ENCODE data around the gene MEGF6. TPM values are rescaled to one million over a fixed set of nuclear protein-coding genes. Genes with fewer than 3 reads are reported as not detected.

The MEGF6 gene
- total and polyA plus RNA-seq, 2 of the 8 experiments (the other 6 are each of a cell fraction or from before 2014, with no cell fraction given): 4.1 to 14.8 TPM

DNA sequence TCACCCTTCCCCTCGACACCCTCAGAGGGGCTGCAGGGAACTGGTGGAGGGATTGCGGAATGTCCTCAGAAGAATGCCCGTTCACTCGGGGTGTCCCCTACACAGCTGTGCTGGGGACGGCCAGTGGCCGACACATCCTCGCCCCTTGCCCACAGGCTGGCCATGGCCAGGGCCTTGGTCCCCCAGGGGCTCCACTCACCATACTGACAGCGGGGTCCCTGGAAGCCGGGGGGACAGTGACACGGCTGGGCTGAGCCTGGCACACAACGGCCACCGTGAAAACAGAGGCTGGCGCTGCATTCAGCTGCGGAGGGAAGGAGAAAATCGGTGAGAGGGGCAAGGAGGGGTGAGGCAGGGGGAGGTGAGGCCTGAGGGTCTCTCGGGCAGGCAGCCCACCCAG, 31.7 kb downstream of the MEGF6 start:
- DNase-seq (ENCODE audit: low read depth in 1 of 2, low spot score in 2 of 2) (no peak), FAIRE-seq (no peak)
- H4K5ac ChIP-seq (ENCODE audit: insufficient read length, low read depth, low read length): no peak overlapping the region
- H3K18ac ChIP-seq (ENCODE audit: extremely low read depth, low read length): no peak overlapping the region
- no peak overlapping the region for H2AK5ac ChIP-seq (ENCODE audit: low read depth, low read length)
- H3K79me1 ChIP-seq (ENCODE audit: low read depth, low read length): no peaks in the 10 kb centered on the region; the same call in 1 of the 2 replicates
- no peak overlapping the region for H2BK12ac ChIP-seq (ENCODE audit: low read depth, low read length)
- H3K4me3 ChIP-seq (ENCODE audit: extremely low read depth in 1 of 4, insufficient read depth in 2 of 4, low read depth in 3 of 4, low read length in 4 of 4): no peak overlapping the region
- H3K36me3 ChIP-seq (ENCODE audit: control insufficient read depth in 2 of 4, insufficient read depth in 4 of 4, low read length in 3 of 4): no peaks in the 10 kb centered on the region
- no peak overlapping the region for H3K14ac ChIP-seq (ENCODE audit: insufficient read length)
- H3K9me3 ChIP-seq (ENCODE audit: insufficient read depth in 2 of 2, low read depth in 1 of 2, low read length in 1 of 2): peaks cover 3 to 15% of the 10 kb centered on the region in 2 experiments; a peak in 2 of 4 replicates
- no peak overlapping the region for H4K91ac ChIP-seq (replicated peaks; ENCODE audit: insufficient read length, low read length)
- H4K20me1 ChIP-seq (replicated peaks in 1 of 2; ENCODE audit: control insufficient read depth in 1 of 2, insufficient read depth in 2 of 2, low read length in 2 of 2): no peaks in the 10 kb centered on the region
- no peaks in the 10 kb centered on the region; a peak in 1 of 7 replicates for H3K4me1 ChIP-seq (replicated peaks in 1 of 4; ENCODE audit: control insufficient read depth in 3 of 4, insufficient read depth in 4 of 4, low read length in 3 of 4)
- H3K23me2 ChIP-seq (ENCODE audit: low read depth, low read length): no peaks in the 10 kb centered on the region
- no peak overlapping the region for H3K9ac ChIP-seq (replicated peaks in 1 of 4; ENCODE audit: extremely low read depth in 1 of 4, low read depth in 3 of 4, low read length in 3 of 4)
- H2BK120ac ChIP-seq (replicated peaks; ENCODE audit: low read depth, low read length): no peak overlapping the region
- no peak overlapping the region for H3K4me2 ChIP-seq (ENCODE audit: insufficient read depth in 1 of 2, low read depth in 2 of 2, low read length in 2 of 2)
- H3K79me2 ChIP-seq (ENCODE audit: control insufficient read depth in 1 of 2, insufficient read depth in 2 of 2, low read length in 2 of 2): no peaks in the 10 kb centered on the region
- H4K8ac ChIP-seq (ENCODE audit: extremely low read depth, insufficient read depth, low read length): no peak overlapping the region
- H2AFZ ChIP-seq (ENCODE audit: low read length): no peak overlapping the region
- H2BK15ac ChIP-seq (ENCODE audit: low read length): no peak overlapping the region
- H3K23ac ChIP-seq (ENCODE audit: insufficient read length): no peak overlapping the region
- H3K4ac ChIP-seq (replicated peaks; ENCODE audit: insufficient read length, low read depth, low read length): no peak overlapping the region
- H3K27me3 ChIP-seq (replicated peaks in 1 of 4; ENCODE audit: control insufficient read depth in 3 of 4, extremely low read depth in 1 of 4, insufficient read depth in 3 of 4, low read length in 3 of 4): no peaks in the 10 kb centered on the region
- POLR2A ChIA-PET (ENCODE audit: partially characterized antibody): no interaction called here
- H3K56ac ChIP-seq (replicated peaks; ENCODE audit: insufficient read length, low read depth, low read length): no peak overlapping the region
- H2BK5ac ChIP-seq (ENCODE audit: low read depth, low read length): no peak overlapping the region
- WGBS, 2 experiments (ENCODE audit: extremely low coverage in 1 of 2, insufficient coverage in 1 of 2, insufficient read length in 1 of 2, insufficient replicate concordance in 2 of 2, low coverage in 1 of 2, low lambda C conversion rate in 2 of 2, missing lambda C conversion rate in 1 of 2): 91% methylated on average over 14 of the region's 16 CpGs; no CpG with 5 or more reads in 1 of the 2 experiments
- no peak overlapping the region for H3K27ac ChIP-seq (ENCODE audit: low read depth, low read length)
- no peak overlapping the region for H2BK20ac ChIP-seq (ENCODE audit: low read length)
- CTCF ChIA-PET (ENCODE audit: partially characterized antibody): interaction anchor here (1.1 to 6.8 kb wide), 3 partner anchors 7 to 61 kb away, joined by 4 to 56 read pairs (median 4); no protein-coding TSS in a partner anchor
- TF ChIP-seq POU5F1 (IDR thresholded peaks at IDR 0.05; ENCODE audit: low read depth, low read length) (no peak), CTBP2 (IDR thresholded peaks at IDR 0.05; ENCODE audit: borderline replicate concordance, insufficient read depth, insufficient read length, low read length) (no peak), RXRA (IDR thresholded peaks at IDR 0.05; ENCODE audit: insufficient read depth, low read depth, low read length) (no peak), CREB1 (IDR thresholded peaks at IDR 0.05) (no peak), CHD1 (IDR thresholded peaks at IDR 0.05; ENCODE audit: low read depth, low read length) (no peak), KDM4A (IDR thresholded peaks at IDR 0.05; ENCODE audit: low read depth, low read length, severe bottlenecking) (no peak), SIN3A (conservative IDR thresholded peaks at IDR 0.05 in 1 of 2, IDR thresholded peaks at IDR 0.05 in 1 of 2; ENCODE audit: low read depth in 1 of 2, low read length in 2 of 2) (no peak), CHD2 (IDR thresholded peaks at IDR 0.05; ENCODE audit: low read length) (no peak), KDM5A (IDR thresholded peaks at IDR 0.05; ENCODE audit: low read length) (no peak), GTF2F1 (IDR thresholded peaks at IDR 0.05; ENCODE audit: borderline replicate concordance, low read depth, low read length) (no peak)
- TF ChIP-seq, protein P1, sequence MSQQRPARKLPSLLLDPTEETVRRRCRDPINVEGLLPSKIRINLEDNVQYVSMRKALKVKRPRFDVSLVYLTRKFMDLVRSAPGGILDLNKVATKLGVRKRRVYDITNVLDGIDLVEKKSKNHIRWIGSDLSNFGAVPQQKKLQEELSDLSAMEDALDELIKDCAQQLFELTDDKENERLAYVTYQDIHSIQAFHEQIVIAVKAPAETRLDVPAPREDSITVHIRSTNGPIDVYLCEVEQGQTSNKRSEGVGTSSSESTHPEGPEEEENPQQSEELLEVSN (IDR thresholded peaks at IDR 0.05): no peak
- TF ChIP-seq, protein P2, sequence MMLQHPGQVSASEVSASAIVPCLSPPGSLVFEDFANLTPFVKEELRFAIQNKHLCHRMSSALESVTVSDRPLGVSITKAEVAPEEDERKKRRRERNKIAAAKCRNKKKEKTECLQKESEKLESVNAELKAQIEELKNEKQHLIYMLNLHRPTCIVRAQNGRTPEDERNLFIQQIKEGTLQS (IDR thresholded peaks at IDR 0.05; ENCODE audit: insufficient read depth, low read depth, low read length): no peak

Data from H1 (cell line).